Spleen (tissue), 11 donors: ENCODE measurements around the gene TCEANC2. TPM values are rescaled to one million over a fixed set of nuclear protein-coding genes. Genes with fewer than 3 reads are reported as not detected.
A peak's percentile ranks its signal among the peaks of the same experiment; 100 is the strongest.
"Not testable (repeated sequence)": the region's sequence is repeated elsewhere in the genome, so short reads cannot be mapped to it uniquely, and the experiment has no call there.

Source experiments
- DNase-seq: peaks from one replicate; pipeline ENCODE4 v3.0.0-alpha.2; 2020
- H3K27ac ChIP-seq, 8 donors: fragments of 200-600 bp; sonication (generic) in 7 of 8; 1 replicate in 4 of 8; 2 replicates in 4 of 8; pipeline versions ENCODE4 v1.5.0 to v1.8.0; 2016 to 2021; ENCODE audit warnings: inconsistent platforms in 4 of 8, mild to moderate bottlenecking in 4 of 8, moderate library complexity in 1 of 8
- H3K27me3 ChIP-seq, 7 donors: fragments of 200-600 bp; sonication (generic) in 6 of 7; replicated peaks in 1 of 7; 1 replicate in 4 of 7; 2 replicates in 3 of 7; pipeline versions ENCODE4 v1.5.0 to v1.8.0; 2016 to 2021; ENCODE audit warnings: inconsistent platforms in 3 of 7, mild to moderate bottlenecking in 1 of 7
- H3K36me3 ChIP-seq, 6 donors: fragments of 200-600 bp; sonication (generic) in 5 of 6; 1 replicate in 4 of 6; 2 replicates in 2 of 6; pipeline versions ENCODE4 v1.5.0 to v1.8.0; 2016 to 2021; ENCODE audit warnings: inconsistent platforms in 2 of 6
- H3K4me1 ChIP-seq, 6 donors: fragments of 200-600 bp; sonication (generic) in 5 of 6; 1 replicate in 3 of 6; 2 replicates in 3 of 6; pipeline versions ENCODE4 v1.5.0 to v1.8.0; 2016 to 2021; ENCODE audit warnings: inconsistent platforms in 3 of 6
- H3K4me3 ChIP-seq, 8 donors: fragments of 200-600 bp; sonication (generic) in 7 of 8; 1 replicate in 4 of 8; 2 replicates in 4 of 8; pipeline versions ENCODE4 v1.5.0 to v1.8.0; 2016 to 2021; ENCODE audit warnings: inconsistent platforms in 4 of 8, mild to moderate bottlenecking in 4 of 8, moderate library complexity in 2 of 8
- H3K9me3 ChIP-seq, 8 donors: fragments of 200-600 bp; sonication (generic) in 7 of 8; 1 replicate in 4 of 8; 2 replicates in 4 of 8; pipeline versions ENCODE4 v1.5.0 to v1.8.0; 2016 to 2021; ENCODE audit warnings: inconsistent platforms in 4 of 8
- POLR2A ChIP-seq, 3 donors: fragments of 450-650 bp; IDR thresholded peaks; one replicate each; pipeline ENCODE4 v1.5.1; 2017; ENCODE audit warnings: antibody characterized with exemption in 3 of 3, mild to moderate bottlenecking in 1 of 3
- POLR2AphosphoS5 ChIP-seq, 3 donors: sonication (generic); formaldehyde crosslinking; IDR thresholded peaks; one replicate each; pipeline ENCODE4 v1.5.1; 2017; ENCODE audit warnings: antibody characterized with exemption in 3 of 3
- WGBS, 5 donors: extraction: QIAGEN DNeasy Blood & Tissue Kit in 3 of 5; methylation state at CpG; one replicate each; pipeline versions ENCODE4 v1.1.5 to v1.1.7; 2013 to 2018; 5-methylcytosine and 5-hydroxymethylcytosine counted together
- intact Hi-C: fragments of 100-400 bp; cut with DNase I; formaldehyde crosslinking; loops from one replicate; pipeline ENCODE4 v1.15.0; 2023; ENCODE audit warnings: low total_unique reads
- polyA plus RNA-seq, 3 donors: library from polyadenylated mRNA; stranded (reverse); fragments of 200-250 nt; gene quantifications; one replicate each; pipeline ENCODE4 v1.2.1, GENCODE V29; 2013
- total RNA-seq, 7 donors: library from RNA; depleted of rRNA in 3 of 7; stranded (reverse); fragments of >200 nt in 3 of 7; fragmentation: NEBNext Ultra II Directional in 4 of 7; extraction: Animal tissue kit (Norgen Biotek cat#: 25700) in 4 of 7; gene quantifications; one replicate each; pipeline versions ENCODE4 v1.1.0 to v1.2.1, GENCODE V29; 2016 to 2021
- TF ChIP-seq, protein P1 (sequence below), 11 experiments: fragments of 200-600 bp in 7 of 11; fragments of 450-650 bp in 4 of 11; sonication (generic) in 4 of 11; IDR thresholded peaks in 8 of 11; conservative IDR thresholded peaks in 3 of 11; 1 replicate in 7 of 11; 2 replicates in 4 of 11; pipeline versions ENCODE4 v1.4.0 to v1.8.0; 2016 to 2021; ENCODE audit warnings: antibody characterized with exemption in 11 of 11, inconsistent platforms in 4 of 11, mild to moderate bottlenecking in 1 of 11
- donor health status: healthy with polysubstance abuse.
- donor health status: DM: no; HTN: no; CAD: no; lungs with moderate emphysema.
- donor health status: DM: no; HTN: no; CAD: no.
- donor health status: Bipolar disorder and iron deficiency.
- donor health status: healthy.
- donor health status: DM: no; HTN: no; CAD: no.
- donor health status: DM: yes; HTN: yes; CAD: no.

The TCEANC2 gene
- total and polyA plus RNA-seq, 10 donors, result 1.9 to 12.7 (median 6.4) TPM

DNA sequence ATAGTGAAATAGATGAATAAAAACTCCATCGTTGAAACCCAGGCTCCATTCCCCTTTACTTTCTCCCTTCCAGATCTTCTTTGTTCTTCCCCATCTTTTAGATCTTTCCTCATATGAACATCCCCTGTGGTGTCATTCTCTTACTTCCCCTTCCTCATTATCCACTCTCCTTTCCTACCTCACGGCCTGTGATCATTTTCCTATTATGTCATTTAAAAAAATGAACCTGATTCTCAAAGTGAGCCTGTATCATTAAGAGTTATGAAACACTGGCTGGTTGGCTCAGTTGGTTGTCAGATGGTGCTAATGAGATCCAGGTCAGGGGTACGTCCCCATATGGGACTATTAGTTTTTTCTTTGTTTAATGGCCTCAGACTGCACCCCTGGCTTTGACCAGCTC lies 38.3 kb downstream of the TCEANC2 start:
- WGBS, 5 donors, result 73 to 90% (median 81%) methylated on average over 3 of the region's 3 CpGs
- intact Hi-C loops, result no loop called here
- no peak for DNase-seq
- Histone ChIP-seq H3K27me3 (no peaks in the 10 kb centered on the region), H3K9me3 (no peaks in the 10 kb centered on the region), H3K36me3 (peaks cover 0 to 57% (median 13%) of the 10 kb centered on the region in 6 donors), H3K27ac (no peak overlapping the region), H3K4me3 (no peak overlapping the region), H3K4me1 (peaks cover 5 to 20% (median 14%) of the 10 kb centered on the region in 6 donors)
- no peak for TF ChIP-seq POLR2A (IDR thresholded peaks at IDR 0.05)
- TF ChIP-seq, protein P1, sequence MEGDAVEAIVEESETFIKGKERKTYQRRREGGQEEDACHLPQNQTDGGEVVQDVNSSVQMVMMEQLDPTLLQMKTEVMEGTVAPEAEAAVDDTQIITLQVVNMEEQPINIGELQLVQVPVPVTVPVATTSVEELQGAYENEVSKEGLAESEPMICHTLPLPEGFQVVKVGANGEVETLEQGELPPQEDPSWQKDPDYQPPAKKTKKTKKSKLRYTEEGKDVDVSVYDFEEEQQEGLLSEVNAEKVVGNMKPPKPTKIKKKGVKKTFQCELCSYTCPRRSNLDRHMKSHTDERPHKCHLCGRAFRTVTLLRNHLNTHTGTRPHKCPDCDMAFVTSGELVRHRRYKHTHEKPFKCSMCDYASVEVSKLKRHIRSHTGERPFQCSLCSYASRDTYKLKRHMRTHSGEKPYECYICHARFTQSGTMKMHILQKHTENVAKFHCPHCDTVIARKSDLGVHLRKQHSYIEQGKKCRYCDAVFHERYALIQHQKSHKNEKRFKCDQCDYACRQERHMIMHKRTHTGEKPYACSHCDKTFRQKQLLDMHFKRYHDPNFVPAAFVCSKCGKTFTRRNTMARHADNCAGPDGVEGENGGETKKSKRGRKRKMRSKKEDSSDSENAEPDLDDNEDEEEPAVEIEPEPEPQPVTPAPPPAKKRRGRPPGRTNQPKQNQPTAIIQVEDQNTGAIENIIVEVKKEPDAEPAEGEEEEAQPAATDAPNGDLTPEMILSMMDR (IDR thresholded peaks at IDR 0.05 in 8 of 11, conservative IDR thresholded peaks at IDR 0.05 in 3 of 11), result no peak
- no peak for TF ChIP-seq POLR2AphosphoS5 (IDR thresholded peaks at IDR 0.05)

DNA sequence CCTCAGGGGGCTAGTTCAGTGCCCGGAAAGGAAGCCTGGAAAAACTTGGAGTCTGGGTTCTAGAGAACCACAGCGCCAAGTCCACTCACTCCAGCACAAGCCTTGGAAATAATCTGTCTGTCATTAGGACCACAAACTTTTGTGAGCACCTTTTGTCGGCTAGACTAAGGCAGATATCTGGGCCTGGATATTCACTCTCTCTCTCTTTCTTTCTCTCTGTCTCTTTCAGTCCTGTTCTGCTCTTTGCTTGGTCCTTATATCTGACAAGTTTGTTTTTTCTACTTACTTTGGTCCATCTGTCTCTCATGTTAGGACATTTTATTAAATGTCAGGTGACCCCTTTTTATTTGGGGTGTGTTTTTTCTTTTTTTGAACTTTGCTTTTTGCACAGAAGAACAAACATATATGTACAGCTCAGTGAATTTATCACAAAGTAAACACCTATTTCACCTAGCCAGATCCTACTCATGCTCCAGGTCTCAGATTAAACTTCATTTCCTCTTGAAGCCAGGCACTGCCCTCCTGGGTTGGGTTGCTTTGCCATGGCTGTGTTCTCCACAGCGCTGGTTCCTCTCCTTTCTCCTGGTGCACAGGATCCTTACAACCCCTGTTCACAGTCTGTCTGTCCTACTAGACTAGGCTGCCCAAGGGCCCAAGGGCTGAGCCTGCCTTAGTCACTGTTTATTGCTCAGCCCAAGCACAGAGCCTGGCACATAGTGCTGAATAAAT lies 40.8 kb downstream of the TCEANC2 start:
- Histone ChIP-seq H3K36me3 (peaks cover 0 to 62% (median 16%) of the 10 kb centered on the region in 6 donors), H3K9me3 (no peaks in the 10 kb centered on the region), H3K27ac (peak overlapping the region; percentile 14 to 83 (median 78)), H3K4me3 (no peak overlapping the region), H3K4me1 (peaks cover 5 to 42% (median 23%) of the 10 kb centered on the region in 6 donors), H3K27me3 (no peaks in the 10 kb centered on the region)
- TF ChIP-seq, protein P1 (IDR thresholded peaks at IDR 0.05 in 8 of 11, conservative IDR thresholded peaks at IDR 0.05 in 3 of 11), result no peak
- no peak for TF ChIP-seq POLR2AphosphoS5 (IDR thresholded peaks at IDR 0.05)
- no peak for TF ChIP-seq POLR2A (IDR thresholded peaks at IDR 0.05)
- intact Hi-C loops, result no loop called here
- DNase-seq, result no peak
- WGBS, 5 donors, result 87 to 95% (median 90%) methylated on average over 4 of the region's 4 CpGs

DNA sequence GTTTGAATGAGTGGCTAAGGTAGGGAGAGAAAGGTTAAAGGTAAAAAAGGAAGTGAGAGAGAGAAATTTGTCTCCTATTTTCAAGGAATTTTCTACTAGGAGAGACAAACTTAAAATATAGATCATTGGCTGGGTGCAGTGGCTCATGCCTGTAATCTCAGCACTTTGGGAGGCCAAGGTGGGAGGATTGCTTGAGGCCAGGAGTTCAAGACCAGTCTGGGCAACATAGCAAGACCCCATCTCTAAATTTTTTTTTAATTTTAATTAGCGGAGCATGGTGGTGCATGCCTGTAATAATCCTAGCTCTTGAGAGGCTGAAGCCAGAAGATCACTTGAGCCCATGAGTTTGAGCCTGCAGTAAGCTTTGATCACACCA lies 41.3 kb downstream of the TCEANC2 start:
- H3K9me3 ChIP-seq, intact Hi-C loops, H3K27me3 ChIP-seq, H3K4me3 ChIP-seq, DNase-seq: not testable (repeated sequence)
- Histone ChIP-seq H3K36me3 (peaks cover 0 to 57% (median 15%) of the 10 kb centered on the region in 6 donors), H3K27ac (peak overlapping the region; percentile 14 to 83 (median 78)), H3K4me1 (peaks cover 5 to 46% (median 27%) of the 10 kb centered on the region in 6 donors)
- 48 to 100% (median 55%) methylated on average over 1 of the region's 1 CpG for WGBS, 5 donors

DNA sequence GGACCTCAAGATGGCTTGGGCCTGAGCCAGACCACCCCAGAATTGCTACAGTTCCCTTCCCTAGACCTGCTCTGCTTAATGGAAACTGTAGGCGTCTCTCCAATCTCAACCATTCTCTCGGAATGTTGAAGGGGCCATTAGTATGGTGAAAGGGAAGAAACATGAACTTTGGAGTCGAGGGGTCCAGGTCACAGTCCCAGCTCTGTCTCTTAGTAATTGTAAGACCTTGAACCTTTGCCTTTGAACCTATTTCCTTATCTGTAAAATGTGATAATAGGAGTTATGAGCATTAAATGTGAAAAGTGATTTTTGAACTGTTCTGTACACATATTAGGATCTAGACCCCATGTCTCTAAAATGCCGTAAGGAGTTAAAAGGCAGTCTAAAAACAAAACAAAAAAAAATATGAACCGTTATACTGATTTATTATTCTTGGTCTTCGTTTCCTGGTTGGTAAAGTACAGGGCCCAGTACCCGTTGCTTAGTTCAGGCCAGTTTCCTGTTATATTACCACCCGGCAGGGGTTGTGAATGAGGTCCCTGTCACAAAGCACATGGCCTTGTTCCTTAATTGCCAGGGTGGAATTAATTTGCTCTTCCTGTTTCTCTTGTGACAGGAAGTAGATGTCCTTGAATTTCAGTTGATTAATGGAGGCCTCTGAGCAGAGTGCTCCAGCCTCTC lies 42.3 kb downstream of the TCEANC2 start:
- Histone ChIP-seq H3K4me3 (peak overlapping the region in 2 of 8 donors; percentile 11 to 22), H3K27me3 (no peaks in the 10 kb centered on the region), H3K4me1 (peaks cover 5 to 50% (median 27%) of the 10 kb centered on the region in 6 donors), H3K9me3 (no peaks in the 10 kb centered on the region), H3K36me3 (peaks cover 0 to 49% (median 14%) of the 10 kb centered on the region in 6 donors), H3K27ac (peak overlapping the region in 7 of 8 donors; percentile 67 to 83 (median 79))
- no peak for DNase-seq
- TF ChIP-seq, protein P1 (IDR thresholded peaks at IDR 0.05 in 8 of 11, conservative IDR thresholded peaks at IDR 0.05 in 3 of 11), result no peak
- TF ChIP-seq POLR2AphosphoS5 (IDR thresholded peaks at IDR 0.05) (peak in 1 of 3 donors; percentile 68), POLR2A (IDR thresholded peaks at IDR 0.05) (no peak)
- 25 to 39% (median 33%) methylated on average over 8 of the region's 8 CpGs for WGBS, 5 donors
- intact Hi-C loops, result no loop called here
